ENCODE measurements around the gene PLAU. TPM values are rescaled to one million over a fixed set of nuclear protein-coding genes. Genes with fewer than 3 reads are reported as not detected.

PLAU gene
- total and polyA plus RNA-seq, 10 of the 15 experiments (the other 5 are each of a cell fraction or from before 2014, with no cell fraction given), result 2.5 to 20.9 (median 11.5) TPM

- TF ChIP-seq BCLAF1 (IDR thresholded peaks at IDR 0.05) (no peak), TARDBP (IDR thresholded peaks at IDR 0.05; ENCODE audit: borderline replicate concordance) (no peak), PKNOX1 (IDR thresholded peaks at IDR 0.05) (no peak), POLR2AphosphoS2 (IDR thresholded peaks at IDR 0.05; ENCODE audit: low read depth, low read length) (no peak), HDGF (IDR thresholded peaks at IDR 0.05) (no peak), SUZ12 (IDR thresholded peaks at IDR 0.05; ENCODE audit: unreplicated experiment) (no peak), POLR2A (IDR thresholded peaks at IDR 0.05; ENCODE audit: low read depth, low read length) (no peak), BACH1 (IDR thresholded peaks at IDR 0.05; ENCODE audit: borderline replicate concordance) (no peak; the same call in 1 of the 2 replicates), NFYA (IDR thresholded peaks at IDR 0.05; ENCODE audit: borderline replicate concordance, low read depth, low read length) (no peak), TCF7 (IDR thresholded peaks at IDR 0.05; ENCODE audit: borderline replicate concordance) (no peak), MXI1 (IDR thresholded peaks at IDR 0.05; ENCODE audit: low read depth, low read length) (no peak), ZNF207 (IDR thresholded peaks at IDR 0.05; ENCODE audit: borderline replicate concordance) (no peak), BMI1 (IDR thresholded peaks at IDR 0.05; ENCODE audit: borderline replicate concordance) (no peak), MEF2A (IDR thresholded peaks at IDR 0.05; ENCODE audit: insufficient read depth, low read depth, low read length) (no peak)
- TF ChIP-seq, protein P1, sequence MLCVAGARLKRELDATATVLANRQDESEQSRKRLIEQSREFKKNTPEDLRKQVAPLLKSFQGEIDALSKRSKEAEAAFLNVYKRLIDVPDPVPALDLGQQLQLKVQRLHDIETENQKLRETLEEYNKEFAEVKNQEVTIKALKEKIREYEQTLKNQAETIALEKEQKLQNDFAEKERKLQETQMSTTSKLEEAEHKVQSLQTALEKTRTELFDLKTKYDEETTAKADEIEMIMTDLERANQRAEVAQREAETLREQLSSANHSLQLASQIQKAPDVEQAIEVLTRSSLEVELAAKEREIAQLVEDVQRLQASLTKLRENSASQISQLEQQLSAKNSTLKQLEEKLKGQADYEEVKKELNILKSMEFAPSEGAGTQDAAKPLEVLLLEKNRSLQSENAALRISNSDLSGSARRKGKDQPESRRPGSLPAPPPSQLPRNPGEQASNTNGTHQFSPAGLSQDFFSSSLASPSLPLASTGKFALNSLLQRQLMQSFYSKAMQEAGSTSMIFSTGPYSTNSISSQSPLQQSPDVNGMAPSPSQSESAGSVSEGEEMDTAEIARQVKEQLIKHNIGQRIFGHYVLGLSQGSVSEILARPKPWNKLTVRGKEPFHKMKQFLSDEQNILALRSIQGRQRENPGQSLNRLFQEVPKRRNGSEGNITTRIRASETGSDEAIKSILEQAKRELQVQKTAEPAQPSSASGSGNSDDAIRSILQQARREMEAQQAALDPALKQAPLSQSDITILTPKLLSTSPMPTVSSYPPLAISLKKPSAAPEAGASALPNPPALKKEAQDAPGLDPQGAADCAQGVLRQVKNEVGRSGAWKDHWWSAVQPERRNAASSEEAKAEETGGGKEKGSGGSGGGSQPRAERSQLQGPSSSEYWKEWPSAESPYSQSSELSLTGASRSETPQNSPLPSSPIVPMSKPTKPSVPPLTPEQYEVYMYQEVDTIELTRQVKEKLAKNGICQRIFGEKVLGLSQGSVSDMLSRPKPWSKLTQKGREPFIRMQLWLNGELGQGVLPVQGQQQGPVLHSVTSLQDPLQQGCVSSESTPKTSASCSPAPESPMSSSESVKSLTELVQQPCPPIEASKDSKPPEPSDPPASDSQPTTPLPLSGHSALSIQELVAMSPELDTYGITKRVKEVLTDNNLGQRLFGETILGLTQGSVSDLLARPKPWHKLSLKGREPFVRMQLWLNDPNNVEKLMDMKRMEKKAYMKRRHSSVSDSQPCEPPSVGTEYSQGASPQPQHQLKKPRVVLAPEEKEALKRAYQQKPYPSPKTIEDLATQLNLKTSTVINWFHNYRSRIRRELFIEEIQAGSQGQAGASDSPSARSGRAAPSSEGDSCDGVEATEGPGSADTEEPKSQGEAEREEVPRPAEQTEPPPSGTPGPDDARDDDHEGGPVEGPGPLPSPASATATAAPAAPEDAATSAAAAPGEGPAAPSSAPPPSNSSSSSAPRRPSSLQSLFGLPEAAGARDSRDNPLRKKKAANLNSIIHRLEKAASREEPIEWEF (IDR thresholded peaks at IDR 0.05; ENCODE audit: insufficient replicate concordance, low read depth, low read length), result no peak
- TF ChIP-seq, protein P2, sequence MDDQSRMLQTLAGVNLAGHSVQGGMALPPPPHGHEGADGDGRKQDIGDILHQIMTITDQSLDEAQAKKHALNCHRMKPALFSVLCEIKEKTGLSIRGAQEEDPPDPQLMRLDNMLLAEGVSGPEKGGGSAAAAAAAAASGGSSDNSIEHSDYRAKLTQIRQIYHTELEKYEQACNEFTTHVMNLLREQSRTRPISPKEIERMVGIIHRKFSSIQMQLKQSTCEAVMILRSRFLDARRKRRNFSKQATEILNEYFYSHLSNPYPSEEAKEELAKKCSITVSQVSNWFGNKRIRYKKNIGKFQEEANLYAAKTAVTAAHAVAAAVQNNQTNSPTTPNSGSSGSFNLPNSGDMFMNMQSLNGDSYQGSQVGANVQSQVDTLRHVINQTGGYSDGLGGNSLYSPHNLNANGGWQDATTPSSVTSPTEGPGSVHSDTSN (IDR thresholded peaks at IDR 0.05; ENCODE audit: insufficient replicate concordance, low read depth, low read length), result no peak
Observed at GRCh38 chr10:73940634-73941221, 29.8 kb downstream of the PLAU start (continued).

All from GM12878 (cell line).